NOMO-1 treated with DMSO at 0.1 percent for 48 hours (cell line): ENCODE results near the gene DPPA3.

Experiments used
- DNase-seq: peaks from one replicate; lab custom pipeline; 2025; ENCODE audit not compliant: unreplicated experiment; lab: John Stamatoyannopoulos, UW

DPPA3 gene

DNA sequence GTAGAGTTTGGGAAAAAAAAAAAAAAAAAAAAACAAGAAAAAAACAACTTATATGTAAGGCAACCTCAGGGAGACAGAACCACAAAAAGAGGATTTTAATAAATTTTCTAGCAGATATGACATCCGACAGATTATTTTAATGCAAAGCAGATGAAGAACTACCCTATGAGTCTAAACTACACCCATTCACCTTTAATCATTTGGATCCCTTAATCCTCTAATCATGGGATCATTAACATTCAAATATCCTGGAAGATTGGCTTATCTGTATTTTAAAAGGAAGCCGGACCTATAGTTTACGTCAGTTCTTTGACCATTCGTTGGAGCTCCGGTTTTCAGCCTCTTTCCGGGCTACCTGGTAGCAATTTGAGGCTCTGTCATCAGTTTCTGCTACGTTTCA is at the start of gene DPPA3:
Gene DPPA3, plus strand, starts transcription at position 301 of the 400 bp plus-strand sequence. CDS start 138 bp downstream, outside the sequence.
- DNase-seq, result no peak

DNA sequence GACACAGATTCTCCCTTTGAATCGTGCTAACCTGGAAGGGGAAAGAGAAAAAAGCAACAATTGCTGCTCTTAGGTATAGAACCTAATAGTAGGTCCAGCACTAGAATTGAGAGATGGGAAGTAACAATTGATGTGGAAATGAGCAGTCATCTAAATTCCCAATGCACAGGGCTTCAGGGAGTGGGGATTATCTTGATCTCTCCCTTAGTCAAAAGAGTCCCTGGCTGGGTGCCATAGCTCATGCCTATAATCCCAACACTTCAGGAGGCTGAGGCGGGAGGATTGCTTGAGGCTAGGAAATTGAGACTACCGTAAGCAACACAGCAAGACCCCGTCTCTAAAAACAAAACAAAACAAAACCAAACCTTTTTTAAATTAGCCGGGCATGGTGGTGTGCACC is 49.5 kb upstream of the DPPA3 start:
- DNase-seq, result no peak

DNA sequence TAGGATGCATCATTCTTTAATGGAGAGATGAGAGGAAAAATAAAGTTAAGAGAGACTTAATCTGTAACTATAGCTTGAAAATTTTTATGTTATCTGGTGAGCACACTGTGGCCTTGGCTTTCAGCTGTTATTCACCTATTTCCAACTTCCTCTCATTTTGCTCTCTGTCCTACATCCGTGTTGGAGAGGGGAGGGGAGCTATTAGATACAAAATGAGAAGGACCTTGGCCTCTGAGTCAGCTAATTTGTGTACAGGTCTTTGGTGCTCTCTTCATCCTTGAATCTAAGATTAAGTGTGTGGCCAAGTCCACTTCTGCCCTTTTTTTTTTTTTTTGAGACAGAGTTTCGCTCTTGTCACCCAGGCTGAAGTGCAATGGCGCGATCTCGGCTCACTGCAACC is 44.6 kb upstream of the DPPA3 start:
- DNase-seq, result peak; percentile 33

DNA sequence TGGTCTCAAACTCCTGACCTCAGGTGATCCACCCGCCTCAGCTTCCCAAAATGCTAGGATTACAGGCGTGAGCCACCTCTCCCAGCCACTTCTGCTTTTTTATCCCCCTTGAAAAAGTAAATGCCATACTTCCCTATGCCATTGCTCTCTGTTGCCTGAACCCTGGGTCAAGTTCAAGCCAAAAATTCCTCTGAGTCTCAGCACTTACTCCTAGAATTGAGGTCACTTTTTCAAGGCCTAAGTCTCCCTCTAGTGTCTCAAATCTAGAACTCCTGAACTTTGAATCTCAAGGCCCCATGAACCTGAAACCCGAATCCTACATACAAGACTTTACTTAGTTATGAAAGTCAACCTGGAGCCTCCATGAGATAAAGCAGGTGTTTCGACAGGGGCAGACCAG is 44.1 kb upstream of the DPPA3 start:
- DNase-seq, result peak; percentile 76

DNA sequence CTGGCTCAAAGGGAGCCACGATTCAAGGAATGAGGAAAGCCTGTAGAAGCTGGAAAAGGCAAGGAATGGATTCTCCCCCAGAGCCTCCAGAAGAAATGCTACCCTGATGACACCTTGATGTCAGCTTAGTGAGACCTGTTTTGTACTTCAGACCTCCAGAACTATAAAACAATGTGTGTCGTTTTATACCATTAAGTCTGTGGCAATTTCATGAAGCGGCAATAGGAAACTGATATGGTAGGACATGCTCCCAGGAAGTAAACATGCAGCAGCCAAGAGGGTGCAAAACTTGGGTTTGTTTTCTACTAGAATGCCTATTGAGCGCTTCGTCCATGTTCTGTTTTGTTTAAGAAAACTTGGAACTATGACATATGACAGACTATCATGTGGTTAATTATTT is 43.1 kb upstream of the DPPA3 start:
- no peak for DNase-seq

DNA sequence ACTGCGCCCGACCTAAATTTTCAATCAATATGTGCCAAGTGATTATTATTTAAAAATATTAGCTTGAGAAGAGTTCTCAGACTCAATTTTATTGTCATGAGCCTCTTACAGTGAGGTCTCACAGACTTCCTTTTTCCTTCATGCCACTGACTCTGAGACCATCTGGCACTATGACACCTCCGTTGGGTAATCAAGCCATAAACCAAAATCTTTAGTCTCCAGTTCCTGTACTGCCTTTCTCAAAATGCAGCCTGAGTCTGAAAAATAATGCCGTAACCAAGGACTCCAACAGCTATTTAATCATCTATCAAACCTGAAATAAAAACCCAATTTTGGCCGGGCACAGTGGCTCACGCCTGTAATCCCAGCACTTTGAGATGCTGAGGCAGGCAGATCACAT is 35.8 kb upstream of the DPPA3 start:
- DNase-seq, result peak; percentile 92

DNA sequence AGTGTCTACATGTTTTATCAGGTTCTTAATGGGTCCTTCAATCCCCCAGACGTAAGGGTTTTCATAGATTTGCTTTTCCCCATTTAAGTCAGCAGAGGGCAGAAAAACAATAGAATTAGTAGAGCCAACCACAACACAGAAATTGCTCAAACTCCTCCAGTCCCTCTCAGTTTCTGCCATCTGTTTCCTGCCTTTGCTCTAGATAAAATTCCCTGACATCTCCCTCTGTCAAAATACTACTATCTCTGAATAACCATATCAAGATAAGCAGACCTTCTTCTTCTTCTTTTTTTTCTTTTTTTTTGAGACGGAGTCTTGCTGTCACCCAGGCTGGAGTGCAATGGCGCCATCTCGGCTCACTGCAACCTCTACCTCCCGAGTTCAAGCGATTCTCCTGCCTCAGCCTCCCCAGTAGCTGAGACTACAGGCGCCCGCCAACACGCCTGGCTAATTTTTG is 33.8 kb upstream of the DPPA3 start:
- peak; percentile 90 for DNase-seq

DNA sequence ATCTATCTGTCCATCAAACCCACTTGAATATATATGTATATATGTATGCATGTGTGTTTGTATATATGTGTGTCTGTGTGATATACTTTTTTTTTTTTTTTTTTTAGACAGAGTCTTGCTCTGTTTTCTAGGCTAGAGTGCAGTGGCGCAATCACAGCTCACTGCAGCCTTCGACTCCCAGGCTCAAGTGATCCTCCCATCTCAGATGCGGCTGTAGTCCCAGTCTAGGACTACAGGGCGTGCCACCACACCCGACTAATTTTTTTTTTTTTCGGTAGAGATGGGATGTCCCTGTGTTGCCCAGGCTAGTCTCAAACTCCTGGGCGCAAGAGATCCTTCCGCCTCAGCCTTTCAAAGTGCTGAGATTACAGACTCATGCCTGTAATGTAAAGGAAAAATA is 32.5 kb upstream of the DPPA3 start:
- no peak for DNase-seq

DNA sequence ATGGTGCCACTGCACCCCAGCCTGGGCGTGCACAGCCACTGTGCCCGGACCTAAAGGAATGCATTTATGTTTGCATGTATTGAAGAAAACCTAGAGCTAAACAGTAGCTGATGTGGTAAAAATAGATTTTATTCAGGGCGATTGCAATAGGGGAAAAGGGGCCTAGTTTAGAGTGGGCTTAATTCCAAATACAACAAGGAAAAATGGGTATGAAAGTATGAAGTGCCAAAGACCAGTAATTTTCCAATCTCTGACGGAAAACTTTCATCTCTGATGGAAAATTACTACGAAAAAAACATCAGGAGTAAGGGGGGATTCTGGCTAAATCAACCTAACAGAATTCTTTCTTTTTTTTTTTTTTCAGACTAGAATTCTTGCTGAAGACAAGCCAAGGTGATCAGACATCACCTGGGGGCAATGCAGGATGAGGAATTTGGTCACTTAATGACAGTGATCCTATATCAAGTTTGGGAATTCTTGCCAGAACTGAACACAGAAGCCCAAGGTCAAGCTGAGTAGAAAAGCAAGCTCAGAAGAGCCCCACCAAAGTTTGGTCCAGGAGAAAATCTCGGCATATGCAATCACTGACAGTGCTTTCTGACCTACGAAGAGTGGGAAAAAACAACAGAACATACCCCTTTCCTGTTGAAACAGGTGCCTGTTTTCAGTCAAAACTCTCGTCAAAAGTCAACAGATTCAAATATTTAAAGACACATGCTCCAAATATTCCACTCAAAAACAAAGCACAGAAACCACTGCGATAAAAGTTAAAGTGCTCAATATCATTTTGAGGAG is 31.8 kb upstream of the DPPA3 start:
- no peak for DNase-seq

DNA sequence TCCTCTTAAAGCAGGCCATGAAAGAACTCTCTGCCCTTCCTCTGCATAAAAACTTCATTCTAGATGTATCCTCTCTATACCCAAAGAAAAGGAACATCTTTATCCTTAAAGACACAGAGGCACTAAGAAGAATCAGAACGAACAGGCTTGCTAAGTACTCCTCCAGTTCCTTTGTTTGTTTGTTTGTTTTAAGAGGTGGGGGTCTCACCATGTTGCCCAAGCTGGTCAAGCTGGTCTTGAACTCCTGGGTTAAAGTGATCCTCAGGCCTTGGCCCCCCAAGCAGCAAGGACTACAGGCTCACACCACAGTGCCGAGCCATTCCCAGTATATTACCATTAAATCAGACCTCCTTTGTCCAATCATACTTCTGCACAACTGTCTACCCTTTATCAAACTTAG is 29.7 kb upstream of the DPPA3 start:
- no peak for DNase-seq

DNA sequence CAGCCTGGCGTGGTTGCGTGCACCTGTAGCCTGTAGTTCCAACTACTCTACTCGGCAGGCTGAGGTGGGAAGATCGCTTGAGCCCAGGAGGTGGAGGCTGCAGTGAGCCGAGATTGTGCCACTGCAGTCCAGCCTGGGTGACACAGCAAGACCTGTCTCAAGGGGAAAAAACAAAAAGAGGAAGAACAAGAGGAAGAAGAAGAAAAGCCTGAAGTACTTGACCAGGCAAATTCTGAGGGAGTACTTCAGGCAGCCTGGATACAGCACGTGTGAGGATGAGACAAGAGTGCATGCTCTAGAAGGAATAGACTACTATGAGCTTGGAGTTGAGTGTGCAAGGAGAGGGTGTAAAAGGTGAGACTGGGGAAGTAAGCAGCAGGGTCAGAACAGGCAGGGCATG is 17.4 kb upstream of the DPPA3 start:
- DNase-seq, result peak; percentile 60

DNA sequence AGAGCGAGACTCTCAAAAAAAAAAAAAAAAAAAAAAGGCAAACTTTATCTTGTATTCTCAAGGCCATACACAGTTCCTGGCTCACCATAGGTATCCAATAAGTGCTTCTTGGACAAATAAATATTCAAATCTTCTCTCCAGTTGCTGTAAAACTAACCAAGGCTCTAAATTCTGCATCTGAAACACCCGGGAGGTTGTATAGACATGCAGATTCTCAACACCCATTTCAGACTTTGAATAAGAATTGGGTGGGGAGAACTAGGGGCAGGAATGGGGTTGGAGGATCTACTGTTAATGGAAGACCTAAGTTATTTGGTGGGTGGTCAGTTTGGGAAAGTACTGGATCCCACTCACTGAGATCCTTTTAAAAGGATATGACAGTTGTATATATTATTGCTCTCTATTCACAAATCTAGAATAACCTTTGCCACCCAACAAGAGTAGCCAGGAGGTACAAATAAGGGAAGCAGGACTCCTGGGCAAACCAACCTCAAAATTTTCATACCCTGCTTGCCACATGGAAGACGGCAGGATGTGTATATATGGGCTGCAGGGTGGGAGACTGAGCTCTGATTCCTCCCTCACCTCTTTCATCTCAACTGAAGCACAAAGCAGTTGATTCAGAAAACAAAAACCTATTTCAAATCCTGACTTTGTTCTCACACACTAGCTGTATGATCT is 16.5 kb upstream of the DPPA3 start:
- DNase-seq, result no peak

DNA sequence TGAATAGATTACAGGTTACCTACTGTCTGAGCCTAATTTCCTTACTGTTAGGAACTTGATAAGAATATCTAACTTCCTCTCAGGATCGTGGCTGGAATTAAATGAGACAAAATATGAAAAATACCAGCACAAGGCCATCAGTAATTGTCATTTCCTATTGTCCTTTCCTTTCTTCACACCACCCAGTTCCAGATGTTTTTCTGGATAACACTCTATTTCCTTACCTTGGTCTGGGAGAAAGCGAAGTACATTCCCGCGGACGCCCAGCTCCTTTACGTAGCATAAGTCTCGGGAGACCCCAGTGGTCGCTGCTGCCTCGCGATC is 16.0 kb upstream of the DPPA3 start:
- no peak for DNase-seq

DNA sequence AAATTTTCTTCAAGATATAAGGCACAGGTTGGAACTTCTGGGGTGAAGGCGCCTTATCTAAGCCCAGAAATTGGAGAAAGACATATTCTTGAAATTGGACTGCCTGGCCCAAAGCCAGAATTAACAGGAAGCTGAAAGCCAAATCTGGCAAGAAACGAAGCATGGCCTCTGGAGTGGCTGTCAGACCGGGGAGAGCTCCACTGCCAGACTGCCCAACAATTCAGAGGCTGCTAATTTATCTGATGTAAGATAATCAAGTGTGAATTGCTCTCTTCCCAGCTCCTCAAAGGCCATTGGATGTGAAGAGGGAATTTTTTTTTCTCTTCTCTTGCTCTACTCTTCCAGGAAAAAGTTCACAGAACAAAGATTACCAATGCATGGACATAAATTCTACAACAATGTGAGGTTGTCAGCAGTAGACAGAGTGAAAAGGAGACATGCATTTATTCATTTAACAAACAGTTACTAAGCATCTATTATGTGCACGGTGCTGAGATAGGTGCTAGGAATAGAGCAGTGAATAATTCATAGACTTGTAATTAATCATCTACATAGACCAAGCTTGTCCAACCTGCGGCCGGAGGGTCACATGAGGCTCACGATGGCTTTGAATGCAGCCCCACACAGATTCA is 15.6 kb upstream of the DPPA3 start, which contains the start of gene GDF3:
Gene GDF3, minus strand, starts transcription at position 210 of the 632 bp plus-strand sequence. Its CDS starts 47 bp downstream, at position 163.
- no peak for DNase-seq

DNA sequence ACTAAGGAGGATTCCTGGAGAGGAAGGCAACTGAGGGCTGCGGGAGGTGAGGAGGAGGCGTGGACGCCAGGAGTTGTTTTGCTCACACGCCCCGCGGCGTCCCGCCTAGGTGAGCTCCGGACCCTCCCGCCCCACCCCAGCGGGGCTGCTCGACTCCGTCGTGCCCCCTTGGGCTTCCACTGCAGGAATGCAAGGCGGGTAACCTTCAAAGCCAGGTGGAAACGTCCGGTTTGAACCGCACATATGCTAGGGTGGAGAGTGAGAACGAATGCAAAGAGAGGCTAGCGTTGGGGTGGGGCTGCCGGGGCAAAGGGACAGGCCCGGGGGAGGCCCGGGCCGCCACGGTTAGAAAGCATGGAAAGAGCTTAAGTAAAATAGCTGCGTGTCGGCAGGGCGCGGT is 5.4 kb upstream of the DPPA3 start:
- no peak for DNase-seq

DNA sequence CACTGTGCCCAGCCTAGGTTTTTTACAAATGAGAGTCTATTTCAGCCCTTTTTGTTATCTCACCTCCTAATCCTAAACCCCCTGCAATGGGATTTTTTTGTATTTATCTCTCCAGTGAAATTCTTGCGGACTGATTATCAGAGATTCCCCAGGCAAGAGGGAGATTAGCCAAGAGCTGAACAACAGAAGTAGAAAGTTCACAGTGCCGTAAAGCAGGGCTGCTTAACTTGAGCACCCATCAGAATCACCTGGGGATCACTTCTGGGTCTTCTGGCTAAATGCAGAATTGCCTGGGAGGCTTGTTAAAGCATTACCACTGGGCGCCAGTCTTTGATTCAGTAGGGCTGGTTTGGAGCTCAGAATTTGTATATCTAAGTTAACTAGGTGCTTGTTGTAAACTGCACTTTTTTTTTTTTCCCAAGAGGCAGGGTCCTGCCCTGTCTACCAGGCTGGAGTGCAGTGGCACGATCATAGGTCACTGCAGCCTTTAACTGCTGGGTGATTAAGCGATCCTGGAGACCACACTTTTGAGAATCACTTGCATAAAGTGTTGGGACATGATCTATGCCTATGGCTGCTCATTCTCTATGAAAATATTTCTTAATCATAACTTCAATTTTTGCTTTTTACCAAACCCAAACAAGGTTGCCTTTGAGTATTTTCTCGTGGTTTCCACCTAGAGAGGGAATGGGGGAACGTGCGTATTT is 1.1 kb upstream of the DPPA3 start:
- no peak for DNase-seq

DNA sequence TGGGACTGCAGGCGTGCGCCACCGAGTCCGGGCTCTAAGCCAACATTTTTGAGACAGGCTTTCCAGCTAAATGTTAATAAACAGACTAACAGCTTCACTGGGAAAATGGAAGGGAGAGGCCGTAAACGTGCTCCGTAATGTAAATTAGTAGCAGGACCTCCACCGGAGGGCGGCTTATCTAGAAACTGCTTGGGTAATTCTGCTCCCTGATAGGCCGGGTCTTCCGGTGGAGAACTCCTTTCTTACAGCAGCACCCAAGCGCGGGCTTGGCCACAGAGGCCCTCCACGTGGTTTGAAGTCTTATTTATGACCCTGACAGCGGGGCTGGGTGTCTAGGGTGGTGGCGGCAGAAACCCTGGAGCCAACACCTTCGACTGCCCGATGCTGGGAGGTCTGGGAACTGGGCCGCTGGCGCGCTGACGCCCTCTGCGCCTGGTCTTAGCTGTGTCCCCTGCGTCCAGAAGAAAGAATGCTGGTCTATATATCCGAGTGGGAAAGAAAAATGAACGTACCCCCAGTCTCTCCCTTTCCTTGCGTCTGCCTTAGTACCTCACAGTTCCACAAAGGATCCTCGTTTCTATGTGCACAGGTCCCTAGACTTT is 1.7 kb downstream of the DPPA3 start:
- no peak for DNase-seq

DNA sequence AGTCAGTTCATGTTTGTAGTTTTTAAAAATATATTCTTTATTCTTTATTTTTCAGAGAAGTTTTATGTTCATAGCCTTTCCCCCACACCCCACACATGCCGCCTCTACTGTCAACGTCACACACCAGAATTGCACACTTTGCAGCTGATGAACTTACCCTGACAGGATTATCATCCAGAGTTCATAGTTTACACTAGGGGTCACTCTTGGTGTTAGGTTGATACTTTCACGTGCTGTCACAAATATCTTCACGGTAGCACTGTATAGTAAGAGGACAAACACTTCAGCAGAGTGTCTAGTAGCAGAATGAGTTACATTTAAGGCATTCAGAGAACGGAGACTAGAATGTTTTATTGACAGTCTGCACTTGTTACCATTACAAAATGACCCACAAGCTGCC is 5.1 kb downstream of the DPPA3 start:
- peak; percentile 65 for DNase-seq

DNA sequence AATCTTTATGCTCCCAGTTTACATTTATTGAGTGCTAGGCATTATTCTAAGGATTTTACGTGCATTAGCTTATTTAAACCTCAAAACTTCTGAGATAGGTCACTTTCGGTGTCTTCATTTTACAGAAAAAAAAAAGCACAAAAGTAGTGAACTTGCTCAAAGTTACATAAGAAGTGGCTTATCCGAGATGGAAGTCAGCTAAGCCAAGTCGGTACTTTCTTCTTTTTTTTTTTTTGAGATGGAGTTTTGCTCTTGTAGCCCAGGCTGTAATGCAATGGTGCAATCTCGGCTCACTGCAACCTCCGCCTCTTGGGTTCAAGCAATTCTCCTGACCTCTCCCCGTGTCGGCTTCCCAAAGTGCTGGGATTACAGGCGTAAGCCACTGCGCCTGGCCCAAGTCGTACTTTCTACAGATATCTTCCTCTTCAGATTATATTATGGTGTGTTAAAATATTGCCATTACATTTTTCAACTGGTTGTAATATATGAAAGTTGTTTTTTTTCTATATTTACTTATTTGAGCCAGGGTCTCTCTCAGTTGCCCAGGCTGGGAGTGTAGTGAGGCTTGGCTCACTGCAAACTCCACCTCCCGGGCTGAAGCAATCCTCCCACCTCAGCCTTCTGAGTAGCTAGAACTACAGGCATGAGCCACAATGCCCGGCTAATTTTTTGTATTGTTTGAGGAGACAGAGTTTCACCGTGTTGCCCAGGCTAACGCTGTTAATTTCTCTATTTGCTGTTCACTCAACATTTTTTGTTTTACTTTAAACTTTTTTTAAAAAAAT is 8.9 kb downstream of the DPPA3 start:
- peak; percentile 29 for DNase-seq

DNA sequence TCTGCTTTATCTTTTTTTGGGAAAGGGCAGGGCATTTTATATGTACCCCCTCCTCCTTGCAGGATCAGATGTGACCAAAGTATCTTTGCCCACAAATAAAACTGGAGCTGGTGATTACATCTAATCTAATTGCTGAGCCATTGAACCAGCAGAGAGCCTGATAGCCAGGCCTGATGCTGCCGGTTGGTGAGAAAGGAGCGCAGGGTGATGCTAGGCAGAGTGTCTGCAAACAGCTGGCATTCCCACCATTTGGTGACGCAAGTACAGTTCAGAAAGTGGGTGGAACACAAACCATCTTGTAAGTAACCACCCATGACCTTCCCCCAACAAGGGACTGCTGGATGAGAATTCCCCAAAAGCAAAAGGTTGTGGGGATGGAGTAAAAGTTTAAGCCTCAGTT is 12.7 kb downstream of the DPPA3 start:
- DNase-seq, result no peak
